ENCODE results near the gene HHATL. TPM values are rescaled to one million over a fixed set of nuclear protein-coding genes. Genes with fewer than 3 reads are reported as not detected.

Gene HHATL
- total and polyA plus RNA-seq, 7 donors: 37.0 to 276 (median 166) TPM

DNA sequence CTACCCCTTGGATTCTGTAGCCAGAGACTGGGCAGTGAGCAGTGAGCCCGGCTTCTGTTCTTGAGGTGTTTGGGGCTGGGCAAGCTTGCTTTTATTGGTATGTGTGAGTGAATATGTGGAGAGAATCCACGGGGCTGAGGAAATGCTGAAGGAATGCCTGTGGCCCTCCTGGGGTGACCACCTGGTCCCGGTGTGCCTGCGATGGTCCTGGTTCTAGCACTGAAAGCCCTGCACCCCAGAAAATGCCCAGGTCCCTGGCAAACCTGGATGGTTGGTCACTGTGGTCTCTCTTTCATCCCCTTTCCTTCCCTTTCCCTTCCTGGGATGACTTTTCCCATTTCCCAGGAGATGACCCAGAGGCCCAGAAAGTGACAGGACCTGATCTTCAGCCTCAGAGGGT lies 44.9 kb downstream of the HHATL start:
- H3K9me3 ChIP-seq: no peaks in the 10 kb centered on the region
- no peak for DNase-seq
- peaks cover 0 to 20% of the 10 kb centered on the region in 2 donors for H3K36me3 ChIP-seq (ENCODE audit: insufficient read depth in 1 of 2, low read depth in 1 of 2)
- H3K27me3 ChIP-seq (ENCODE audit: insufficient read depth in 3 of 3, low read length in 2 of 3): no peaks in the 10 kb centered on the region
- TF ChIP-seq, protein P1, sequence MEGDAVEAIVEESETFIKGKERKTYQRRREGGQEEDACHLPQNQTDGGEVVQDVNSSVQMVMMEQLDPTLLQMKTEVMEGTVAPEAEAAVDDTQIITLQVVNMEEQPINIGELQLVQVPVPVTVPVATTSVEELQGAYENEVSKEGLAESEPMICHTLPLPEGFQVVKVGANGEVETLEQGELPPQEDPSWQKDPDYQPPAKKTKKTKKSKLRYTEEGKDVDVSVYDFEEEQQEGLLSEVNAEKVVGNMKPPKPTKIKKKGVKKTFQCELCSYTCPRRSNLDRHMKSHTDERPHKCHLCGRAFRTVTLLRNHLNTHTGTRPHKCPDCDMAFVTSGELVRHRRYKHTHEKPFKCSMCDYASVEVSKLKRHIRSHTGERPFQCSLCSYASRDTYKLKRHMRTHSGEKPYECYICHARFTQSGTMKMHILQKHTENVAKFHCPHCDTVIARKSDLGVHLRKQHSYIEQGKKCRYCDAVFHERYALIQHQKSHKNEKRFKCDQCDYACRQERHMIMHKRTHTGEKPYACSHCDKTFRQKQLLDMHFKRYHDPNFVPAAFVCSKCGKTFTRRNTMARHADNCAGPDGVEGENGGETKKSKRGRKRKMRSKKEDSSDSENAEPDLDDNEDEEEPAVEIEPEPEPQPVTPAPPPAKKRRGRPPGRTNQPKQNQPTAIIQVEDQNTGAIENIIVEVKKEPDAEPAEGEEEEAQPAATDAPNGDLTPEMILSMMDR (IDR thresholded peaks at IDR 0.05): no peak
- H3K4me1 ChIP-seq: peaks cover 57% of the 10 kb centered on the region
- intact Hi-C loops (cut with DNase I): loop anchor here in 1 of 2 donors (10.0 kb wide), 1 partner anchor 87 kb away; no protein-coding TSS in a partner anchor
- H3K4me3 ChIP-seq: no peak overlapping the region
- H3K27ac ChIP-seq: peak overlapping the region; percentile 98
- no peak for ATAC-seq
- WGBS, 3 donors: 70 to 80% (median 79%) methylated on average over 4 of the region's 4 CpGs

DNA sequence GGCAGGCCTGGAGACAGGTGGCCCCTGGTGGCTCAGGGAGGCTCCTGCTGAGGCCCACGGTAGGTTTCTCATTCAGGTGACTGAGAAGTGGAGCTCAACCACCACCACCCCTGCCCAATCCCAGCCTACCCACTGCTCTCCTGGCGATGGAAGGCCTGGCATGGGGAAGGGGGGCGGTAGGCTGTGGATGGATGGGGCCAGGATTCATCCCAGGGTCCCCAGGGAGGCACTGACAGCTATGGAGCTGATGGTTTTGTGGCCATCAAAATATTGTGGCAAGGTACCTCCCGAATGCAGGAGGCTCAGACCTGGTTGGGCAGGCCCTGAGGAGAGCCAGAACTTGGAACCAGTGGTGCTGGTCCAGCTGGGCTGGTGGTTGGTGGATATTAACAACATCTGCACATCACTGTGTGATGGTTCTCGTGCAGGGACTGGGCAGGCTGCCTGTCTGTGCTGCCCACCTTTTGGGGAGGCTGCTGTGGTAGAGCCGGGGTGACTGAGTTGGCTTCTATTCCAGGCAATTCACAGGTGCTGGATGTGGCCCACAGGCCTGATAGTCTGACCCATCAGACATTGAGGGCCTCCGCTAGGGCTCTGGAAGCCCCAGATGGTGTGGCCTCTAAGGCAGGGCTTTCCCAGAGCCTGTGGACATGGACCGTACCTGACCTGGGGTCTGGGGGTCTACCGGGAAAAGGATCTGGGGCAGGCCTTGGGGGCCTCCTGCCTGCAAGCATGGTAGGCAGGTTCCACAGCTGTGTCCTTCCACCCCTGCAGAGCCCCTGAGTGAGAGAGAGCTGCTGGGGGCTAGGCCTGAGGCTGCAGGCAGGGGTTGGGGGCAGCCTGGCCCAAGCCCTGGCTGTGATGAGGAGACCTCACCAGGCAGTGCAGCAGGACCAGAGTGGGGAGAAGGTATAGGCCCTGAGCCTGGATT lies 45.7 kb downstream of the HHATL start:
- ATAC-seq: no peak
- TF ChIP-seq, protein P1 (IDR thresholded peaks at IDR 0.05): no peak
- Histone ChIP-seq H3K27ac (peak overlapping the region; percentile 98), H3K4me1 (peaks cover 62% of the 10 kb centered on the region), H3K4me3 (no peak overlapping the region), H3K36me3 (ENCODE audit: insufficient read depth in 1 of 2, low read depth in 1 of 2) (peaks cover 0 to 20% of the 10 kb centered on the region in 2 donors), H3K27me3 (ENCODE audit: insufficient read depth in 3 of 3, low read length in 2 of 3) (no peaks in the 10 kb centered on the region), H3K9me3 (no peaks in the 10 kb centered on the region)
- 72 to 85% (median 76%) methylated on average over 9 of the region's 9 CpGs for WGBS, 3 donors
- DNase-seq: peak in 1 of 2 donors; percentile 47
- intact Hi-C loops (cut with DNase I): loop anchor here in 1 of 2 donors (10.0 kb wide), 1 partner anchor 88 kb away; no protein-coding TSS in a partner anchor

DNA sequence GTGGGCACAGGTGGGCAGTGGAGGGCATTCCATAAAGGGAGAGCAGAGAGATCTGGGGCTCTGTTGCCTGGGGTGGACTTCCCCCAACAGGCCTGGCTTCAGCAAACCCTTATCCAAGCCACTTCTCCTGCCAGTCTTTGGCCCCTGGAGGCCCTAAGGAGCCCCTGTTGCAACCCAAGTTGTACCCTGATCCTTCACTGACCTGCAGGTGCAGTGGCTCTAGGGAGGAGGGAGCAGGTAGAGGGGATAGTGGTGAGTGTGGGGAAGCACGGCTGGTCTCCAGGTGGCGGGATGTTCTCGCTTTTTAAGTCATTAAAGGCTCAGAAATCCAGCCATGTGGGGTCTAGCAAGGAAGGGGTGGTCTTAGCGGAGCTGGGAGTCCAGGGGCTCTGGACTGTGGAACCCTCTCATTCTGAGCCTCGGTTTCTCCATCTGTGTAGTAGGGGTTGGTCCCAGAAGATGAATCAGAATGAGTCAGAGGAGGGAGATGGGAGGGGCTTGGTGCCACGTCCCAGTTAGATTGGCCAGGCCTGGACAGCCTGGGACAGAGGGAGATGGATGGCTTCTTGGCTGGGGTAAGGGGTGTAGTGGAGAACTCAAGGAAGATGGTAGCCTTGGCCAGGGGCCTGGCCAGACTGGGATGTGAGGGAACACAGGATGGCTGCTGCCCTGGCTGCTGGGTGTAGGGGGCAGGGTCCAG lies 46.5 kb downstream of the HHATL start:
- Histone ChIP-seq H3K4me1 (peaks cover 59% of the 10 kb centered on the region), H3K4me3 (peak overlapping the region; percentile 78), H3K9me3 (no peaks in the 10 kb centered on the region), H3K36me3 (ENCODE audit: insufficient read depth in 1 of 2, low read depth in 1 of 2) (peaks cover 0 to 20% of the 10 kb centered on the region in 2 donors), H3K27ac (peak overlapping the region; percentile 98), H3K27me3 (ENCODE audit: insufficient read depth in 3 of 3, low read length in 2 of 3) (no peaks in the 10 kb centered on the region)
- intact Hi-C loops (cut with DNase I): loop anchor here (2.0 to 10.0 kb wide), 2 partner anchors 89 kb away; no protein-coding TSS in a partner anchor
- TF ChIP-seq, protein P1 (IDR thresholded peaks at IDR 0.05): no peak
- peak; percentile 49 to 68 (median 58) for ATAC-seq
- peak; percentile 58 to 81 for DNase-seq
- WGBS, 3 donors: 74 to 79% (median 77%) methylated on average over 6 of the region's 6 CpGs

DNA sequence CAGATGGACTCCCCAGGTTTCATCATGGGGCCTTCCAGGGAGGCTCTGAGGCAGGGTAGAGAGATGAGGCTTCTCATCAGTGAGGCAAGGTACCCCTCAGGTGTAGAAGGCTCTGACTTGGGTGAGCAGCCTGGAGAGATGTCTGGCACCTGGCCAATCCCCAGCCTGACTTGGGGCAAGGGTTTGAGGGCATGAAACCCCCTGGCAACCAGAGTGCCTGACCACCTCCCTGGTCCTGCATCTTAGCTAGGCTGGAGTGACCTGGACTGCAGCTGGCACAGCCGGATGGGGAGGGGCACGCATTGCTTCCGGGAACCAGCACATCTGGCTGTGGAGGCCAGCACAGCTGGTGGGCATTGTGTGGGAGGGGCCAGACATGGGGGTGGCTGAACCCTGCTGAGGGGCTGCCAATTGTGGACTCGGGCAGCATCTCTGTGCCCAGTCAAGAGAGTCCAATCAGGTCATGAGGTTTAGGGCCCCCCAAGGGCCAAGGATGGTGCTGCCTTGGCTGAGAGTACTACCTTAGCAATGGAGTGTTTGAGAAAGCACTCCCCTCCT lies 47.2 kb downstream of the HHATL start:
- Histone ChIP-seq H3K4me3 (peak overlapping the region; percentile 78), H3K9me3 (no peaks in the 10 kb centered on the region), H3K36me3 (ENCODE audit: insufficient read depth in 1 of 2, low read depth in 1 of 2) (peaks cover 0 to 20% of the 10 kb centered on the region in 2 donors), H3K4me1 (peaks cover 59% of the 10 kb centered on the region), H3K27ac (peak overlapping the region; percentile 98), H3K27me3 (ENCODE audit: insufficient read depth in 3 of 3, low read length in 2 of 3) (no peaks in the 10 kb centered on the region)
- TF ChIP-seq, protein P1 (IDR thresholded peaks at IDR 0.05): no peak
- DNase-seq (peak; percentile 57 to 72), ATAC-seq (peak in 2 of 4 donors; percentile 11 to 16)
- WGBS, 3 donors: 28 to 37% (median 31%) methylated on average over 4 of the region's 4 CpGs
- intact Hi-C loops (cut with DNase I): loop anchor here (2.0 to 10.0 kb wide), 2 partner anchors 89 kb away; no protein-coding TSS in a partner anchor

All from psoas muscle (tissue), 8 donors.